Glutamatergic neuron (in vitro differentiated cells): ENCODE results near the gene SVOP. TPM values are rescaled to one million over a fixed set of nuclear protein-coding genes. Genes with fewer than 3 reads are reported as not detected.

Source experiments
- DNase-seq: peaks from one replicate; pipeline ENCODE4 v3.0.0; 2022
- H3K27ac Mint-ChIP-seq: one replicate; pipeline ENCODE4 v1.8.0; 2020; ENCODE audit warnings: mild to moderate bottlenecking, mixed read lengths, inconsistent platforms; ENCODE audit not compliant: unreplicated experiment
- H3K27me3 Mint-ChIP-seq: one replicate; pipeline ENCODE4 v1.8.0; 2020; ENCODE audit warnings: mild to moderate bottlenecking, moderate library complexity, mixed read lengths, inconsistent platforms; ENCODE audit not compliant: unreplicated experiment
- H3K36me3 Mint-ChIP-seq: one replicate; pipeline ENCODE4 v1.8.0; 2020; ENCODE audit warnings: mild to moderate bottlenecking, mixed read lengths, inconsistent platforms; ENCODE audit not compliant: unreplicated experiment
- H3K4me1 Mint-ChIP-seq: one replicate; pipeline ENCODE4 v1.8.0; 2020; ENCODE audit warnings: mild to moderate bottlenecking, low read depth, mixed read lengths, inconsistent platforms; ENCODE audit not compliant: unreplicated experiment
- H3K4me3 Mint-ChIP-seq: one replicate; pipeline ENCODE4 v1.8.0; 2020; ENCODE audit warnings: mild to moderate bottlenecking, mixed read lengths, inconsistent platforms; ENCODE audit not compliant: unreplicated experiment
- H3K9me3 Mint-ChIP-seq: one replicate; pipeline ENCODE4 v1.8.0; 2020; ENCODE audit warnings: mild to moderate bottlenecking, moderate library complexity, mixed read lengths, inconsistent platforms; ENCODE audit not compliant: unreplicated experiment
- total RNA-seq: library from RNA; stranded (reverse); fragmentation: NEBNext Ultra II Directional; extraction: Animal tissue kit (Norgen Biotek cat#: 25700); gene quantifications from one replicate; pipeline ENCODE4 v1.2.1, GENCODE V29; 2021; ENCODE audit not compliant: unreplicated experiment
- TF ChIP-seq, protein P1 (sequence below): fragments of 200-600 bp; sonication (generic); IDR thresholded peaks from one replicate; pipeline ENCODE4 v1.5.0; 2021; ENCODE audit not compliant: partially characterized antibody, unreplicated experiment

SVOP gene
- total RNA-seq, 1 donor from 2014 or later, result 79.3 TPM

DNA sequence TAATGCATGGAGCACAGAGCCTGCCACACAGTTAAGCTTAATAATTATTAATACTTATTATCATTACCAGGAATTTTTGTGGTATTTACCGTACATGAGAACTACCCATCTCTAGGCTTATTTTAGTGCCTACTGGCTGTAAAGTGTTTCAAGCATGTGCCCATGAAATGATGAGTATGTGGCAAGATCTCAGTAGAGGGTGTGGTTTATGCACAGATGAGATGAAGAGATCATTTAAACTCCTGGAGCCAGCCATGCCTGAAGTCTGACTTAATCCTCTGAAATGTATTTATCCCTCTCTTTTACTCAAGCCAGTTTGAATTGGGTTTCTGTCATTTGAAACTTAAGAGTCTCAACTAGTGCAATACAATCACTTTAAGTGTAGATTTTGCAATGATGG lies 80.7 kb downstream of the SVOP start:
- Mint-ChIP-seq H3K27me3 (peaks cover 2% of the 10 kb centered on the region), H3K9me3 (peaks cover 2% of the 10 kb centered on the region), H3K4me3 (no peak overlapping the region), H3K27ac (no peak overlapping the region), H3K36me3 (peaks cover 5% of the 10 kb centered on the region), H3K4me1 (no peaks in the 10 kb centered on the region)
- TF ChIP-seq, protein P1, sequence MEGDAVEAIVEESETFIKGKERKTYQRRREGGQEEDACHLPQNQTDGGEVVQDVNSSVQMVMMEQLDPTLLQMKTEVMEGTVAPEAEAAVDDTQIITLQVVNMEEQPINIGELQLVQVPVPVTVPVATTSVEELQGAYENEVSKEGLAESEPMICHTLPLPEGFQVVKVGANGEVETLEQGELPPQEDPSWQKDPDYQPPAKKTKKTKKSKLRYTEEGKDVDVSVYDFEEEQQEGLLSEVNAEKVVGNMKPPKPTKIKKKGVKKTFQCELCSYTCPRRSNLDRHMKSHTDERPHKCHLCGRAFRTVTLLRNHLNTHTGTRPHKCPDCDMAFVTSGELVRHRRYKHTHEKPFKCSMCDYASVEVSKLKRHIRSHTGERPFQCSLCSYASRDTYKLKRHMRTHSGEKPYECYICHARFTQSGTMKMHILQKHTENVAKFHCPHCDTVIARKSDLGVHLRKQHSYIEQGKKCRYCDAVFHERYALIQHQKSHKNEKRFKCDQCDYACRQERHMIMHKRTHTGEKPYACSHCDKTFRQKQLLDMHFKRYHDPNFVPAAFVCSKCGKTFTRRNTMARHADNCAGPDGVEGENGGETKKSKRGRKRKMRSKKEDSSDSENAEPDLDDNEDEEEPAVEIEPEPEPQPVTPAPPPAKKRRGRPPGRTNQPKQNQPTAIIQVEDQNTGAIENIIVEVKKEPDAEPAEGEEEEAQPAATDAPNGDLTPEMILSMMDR, result no peak
- DNase-seq, result no peak

DNA sequence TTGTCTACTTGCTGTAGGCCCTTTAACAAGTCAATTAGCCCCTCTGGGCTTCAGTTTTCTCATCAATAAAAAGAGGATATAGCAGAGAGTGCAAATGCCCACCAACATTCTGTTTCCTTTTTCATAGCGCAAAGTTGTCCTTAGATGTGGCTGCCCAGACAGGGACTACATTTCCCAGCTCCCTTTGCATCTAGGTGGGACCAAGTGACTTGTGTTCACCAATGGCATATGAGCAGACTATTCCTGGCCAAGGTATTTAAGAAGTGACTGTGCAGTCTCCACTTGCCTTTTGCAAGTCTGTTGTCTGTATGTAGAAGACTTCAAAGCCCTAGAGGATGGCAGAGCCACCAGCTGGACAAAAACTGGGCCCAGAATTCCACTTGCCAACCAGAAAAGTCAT lies 81.3 kb downstream of the SVOP start:
- no peak for DNase-seq

DNA sequence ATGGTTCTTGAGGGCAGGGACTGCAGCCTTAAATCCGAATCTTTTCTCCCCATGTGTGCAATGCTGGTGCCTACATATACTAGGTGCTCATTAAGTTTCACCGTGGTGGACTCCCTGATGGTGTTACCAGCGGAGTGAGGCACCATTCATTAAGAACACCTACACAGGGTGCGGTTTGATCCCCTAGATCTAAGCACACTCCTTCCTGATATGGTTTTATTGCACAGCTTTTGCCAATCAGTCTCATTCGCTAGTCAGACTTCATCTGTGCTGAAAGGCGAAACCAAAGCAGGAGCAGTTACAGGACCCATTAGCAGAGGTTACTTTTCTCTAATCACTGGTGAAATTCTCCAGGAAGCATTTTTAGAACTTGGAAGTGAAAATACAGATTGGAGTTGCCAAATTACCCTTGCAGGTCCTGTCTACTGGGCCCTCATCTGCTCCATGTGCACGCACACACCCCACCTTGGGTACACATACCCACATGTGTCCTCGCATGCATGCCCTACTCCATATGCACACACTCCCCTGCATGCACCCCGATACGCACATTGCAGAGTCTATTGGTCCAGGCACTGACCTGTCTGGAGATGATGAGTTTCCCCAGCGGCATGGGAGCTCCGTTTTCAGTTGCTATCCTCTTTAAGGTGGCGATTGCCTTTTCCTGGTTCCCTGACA lies 82.5 kb downstream of the SVOP start:
- DNase-seq, result no peak
- Mint-ChIP-seq H3K27me3 (peaks cover 2% of the 10 kb centered on the region), H3K9me3 (peaks cover 4% of the 10 kb centered on the region), H3K4me3 (no peak overlapping the region), H3K4me1 (no peaks in the 10 kb centered on the region), H3K27ac (no peak overlapping the region), H3K36me3 (peaks cover 9% of the 10 kb centered on the region)
- TF ChIP-seq, protein P1, result no peak

More for the DNA sequence above, 81.3 kb downstream of the SVOP start:
- Mint-ChIP-seq H3K4me1 (no peaks in the 10 kb centered on the region), H3K36me3 (peaks cover 5% of the 10 kb centered on the region), H3K27me3 (peaks cover 2% of the 10 kb centered on the region), H3K4me3 (no peak overlapping the region), H3K9me3 (peaks cover 2% of the 10 kb centered on the region), H3K27ac (no peak overlapping the region)
- TF ChIP-seq, protein P1, result no peak

DNA sequence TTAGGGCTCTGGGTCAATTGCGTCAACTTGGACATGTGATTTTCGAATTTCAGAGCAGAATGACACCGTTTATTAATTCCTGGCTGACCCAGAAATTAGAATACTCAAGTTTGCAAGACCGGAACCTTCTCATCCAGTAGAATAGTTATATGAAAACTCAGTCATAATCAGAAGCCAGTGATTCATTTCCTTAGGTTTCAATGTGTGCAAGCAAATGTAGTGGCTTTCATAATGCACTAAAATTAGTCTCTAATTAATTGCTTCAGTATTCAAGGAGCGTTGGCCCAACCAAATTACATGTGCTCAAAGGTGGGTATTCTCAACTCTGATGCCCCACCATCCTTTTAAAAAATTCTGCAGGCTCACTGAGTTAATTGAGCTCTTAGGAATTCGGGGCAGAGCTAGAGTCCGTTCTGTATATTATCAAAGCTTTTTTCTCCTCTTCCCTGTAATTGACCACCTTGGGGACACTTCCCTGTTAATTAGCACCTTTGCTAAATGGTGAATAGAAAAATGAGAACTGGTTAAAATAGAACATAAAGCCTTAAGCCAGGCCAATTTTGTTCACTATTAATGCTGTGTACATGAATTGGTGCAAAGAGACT lies 85.6 kb downstream of the SVOP start:
- Mint-ChIP-seq H3K4me3 (no peak overlapping the region), H3K4me1 (no peaks in the 10 kb centered on the region), H3K9me3 (peaks cover 2% of the 10 kb centered on the region), H3K27me3 (no peaks in the 10 kb centered on the region), H3K27ac (no peak overlapping the region), H3K36me3 (peaks cover 13% of the 10 kb centered on the region)
- TF ChIP-seq, protein P1, result no peak
- DNase-seq, result no peak

DNA sequence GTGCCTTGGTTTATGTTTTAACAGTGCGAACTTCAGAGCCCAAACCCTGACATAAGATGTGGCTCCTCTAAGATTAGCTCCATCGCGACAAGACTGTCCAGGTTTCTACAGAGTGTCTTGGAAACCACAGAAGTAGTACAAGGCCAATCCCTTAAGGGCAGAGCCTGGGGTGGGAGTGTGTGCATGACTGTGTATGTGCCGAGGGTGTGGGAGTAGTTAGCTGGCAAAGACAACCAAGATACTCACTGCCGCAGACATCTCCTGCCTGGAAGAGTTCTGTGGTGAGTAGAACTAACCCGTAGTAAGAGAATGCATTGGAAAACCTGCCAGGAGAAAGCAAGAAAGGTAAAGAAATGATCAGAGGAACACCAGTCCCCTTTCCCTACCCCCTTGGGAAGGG lies 86.9 kb downstream of the SVOP start:
- Mint-ChIP-seq H3K27ac (no peak overlapping the region), H3K27me3 (no peaks in the 10 kb centered on the region)

More for the DNA sequence above, 86.9 kb downstream of the SVOP start:
- Mint-ChIP-seq H3K4me1 (no peaks in the 10 kb centered on the region), H3K9me3 (peaks cover 2% of the 10 kb centered on the region), H3K4me3 (no peak overlapping the region), H3K36me3 (peaks cover 12% of the 10 kb centered on the region)
- no peak for DNase-seq
- TF ChIP-seq, protein P1, result no peak
